ENCODE data around the gene SEMA3B.
"Not testable (repeated sequence)": the region's sequence is repeated elsewhere in the genome, so short reads cannot be mapped to it uniquely, and the experiment has no call there.

The SEMA3B gene

DNA sequence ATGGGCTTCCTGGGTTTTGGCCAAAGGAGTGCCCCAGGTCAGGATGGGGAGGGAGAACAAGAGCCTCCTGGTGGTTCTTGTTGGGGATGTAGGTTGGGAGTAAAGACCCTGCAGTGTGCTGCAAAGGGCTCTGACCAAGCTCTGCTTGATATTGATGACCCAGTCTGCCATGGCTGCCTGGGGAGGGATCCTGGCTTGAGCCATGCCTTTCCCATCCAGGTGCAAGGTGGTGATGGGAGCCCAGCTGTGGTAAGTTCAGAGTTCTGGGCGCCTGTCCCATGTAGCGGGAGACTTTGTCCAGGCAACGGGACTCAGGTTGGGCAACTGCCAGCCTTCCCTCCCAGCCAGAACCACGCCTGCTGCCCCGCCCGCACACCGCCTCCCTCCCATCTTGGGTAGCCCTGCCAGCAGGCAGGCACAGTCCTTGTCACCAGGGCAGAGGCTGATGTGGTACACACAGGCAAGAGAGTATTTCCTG lies 30.4 kb upstream of the SEMA3B start:
- DNase-seq = no peak

DNA sequence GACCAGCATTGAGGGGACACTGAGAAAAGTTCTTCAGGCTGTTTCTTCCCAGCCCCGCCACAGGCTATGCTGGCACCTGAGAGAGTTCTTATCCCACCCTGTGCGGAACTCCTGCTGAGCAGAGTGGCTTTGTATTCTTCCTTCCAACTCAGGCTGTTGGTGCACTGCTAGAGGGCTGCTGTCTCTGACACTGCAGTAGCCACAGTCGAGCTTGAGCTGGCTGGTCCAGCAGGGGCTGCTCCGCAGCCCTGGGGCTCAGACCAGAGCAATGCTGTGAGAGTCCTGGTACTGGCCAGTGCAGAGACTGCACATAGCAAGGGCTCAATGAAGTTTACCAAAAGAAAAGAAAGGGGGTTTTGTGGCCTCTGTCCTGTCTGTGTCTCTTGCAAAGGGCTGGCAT lies 29.3 kb upstream of the SEMA3B start:
- no peak for DNase-seq

DNA sequence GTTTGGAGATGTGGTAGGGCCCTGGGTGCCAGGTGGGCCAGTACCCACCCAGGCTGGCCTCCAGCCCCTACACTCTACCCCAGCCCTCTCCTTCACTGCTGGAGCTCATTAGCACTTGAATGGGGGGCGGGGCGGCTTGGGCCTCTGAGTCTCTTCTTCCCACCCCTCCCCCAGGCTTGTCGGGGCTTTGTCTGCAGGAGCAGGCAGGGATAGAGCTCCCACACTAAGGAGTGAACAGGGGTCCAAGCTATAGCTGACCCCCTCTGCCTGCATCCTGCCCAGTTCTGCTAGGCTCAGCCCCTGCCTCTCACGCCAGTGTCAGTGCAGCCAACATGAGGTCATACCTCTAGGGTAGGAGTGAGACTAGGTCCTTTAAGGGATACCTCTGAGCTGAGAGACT lies 27.8 kb upstream of the SEMA3B start:
- no peak for DNase-seq

DNA sequence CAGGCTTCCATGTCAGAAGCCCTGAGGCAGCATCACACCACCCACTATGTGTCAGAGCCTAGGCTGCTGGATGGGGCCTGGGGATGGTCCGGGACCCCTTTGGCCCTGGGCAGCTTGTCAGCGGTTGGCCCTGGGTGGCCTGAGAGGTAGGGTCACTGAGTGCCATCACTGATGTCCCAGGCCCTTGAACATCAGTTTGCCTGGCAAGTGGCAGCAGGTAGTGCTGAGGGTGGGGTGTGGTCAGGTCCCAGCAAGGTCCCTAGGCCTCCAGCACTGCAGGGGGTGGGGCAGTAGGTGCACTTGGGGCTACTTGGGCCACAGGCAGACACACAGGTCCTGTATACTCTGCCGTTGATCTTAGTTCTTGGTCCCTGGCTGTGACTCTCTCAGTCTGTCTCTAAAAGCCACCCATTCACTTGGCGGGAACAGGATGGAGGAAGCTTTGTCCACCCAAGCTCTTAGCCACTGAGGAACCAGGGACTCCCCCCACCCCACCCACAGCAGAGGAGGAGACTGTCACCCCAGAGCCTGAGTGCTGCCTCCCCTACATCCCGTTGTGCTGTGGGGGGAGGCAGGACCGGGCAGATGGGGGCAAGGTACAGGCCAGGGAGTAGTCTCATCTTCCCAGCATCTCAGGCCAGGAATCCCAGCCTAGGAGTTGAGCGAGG lies 27.1 kb upstream of the SEMA3B start:
- no peak for DNase-seq

DNA sequence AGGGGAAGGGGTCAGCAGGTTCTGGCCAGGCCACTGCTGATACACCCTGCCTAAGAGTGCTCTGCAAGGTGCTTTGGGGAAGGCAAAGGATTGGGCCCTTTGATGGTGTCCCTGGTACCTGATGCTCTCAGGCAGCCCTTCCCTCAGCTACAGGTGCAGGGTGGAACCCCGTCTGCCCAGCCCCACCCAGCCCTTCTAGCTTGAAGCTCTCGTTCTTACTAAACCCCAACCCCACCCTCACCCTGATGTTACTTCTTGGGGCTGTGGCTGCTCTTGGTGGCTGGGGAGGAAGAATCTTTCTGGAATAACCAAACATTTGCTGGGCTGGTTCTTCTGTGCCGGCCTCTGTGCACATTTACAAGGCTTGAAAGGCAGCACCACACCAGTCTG lies 26.6 kb upstream of the SEMA3B start:
- DNase-seq = no peak

DNA sequence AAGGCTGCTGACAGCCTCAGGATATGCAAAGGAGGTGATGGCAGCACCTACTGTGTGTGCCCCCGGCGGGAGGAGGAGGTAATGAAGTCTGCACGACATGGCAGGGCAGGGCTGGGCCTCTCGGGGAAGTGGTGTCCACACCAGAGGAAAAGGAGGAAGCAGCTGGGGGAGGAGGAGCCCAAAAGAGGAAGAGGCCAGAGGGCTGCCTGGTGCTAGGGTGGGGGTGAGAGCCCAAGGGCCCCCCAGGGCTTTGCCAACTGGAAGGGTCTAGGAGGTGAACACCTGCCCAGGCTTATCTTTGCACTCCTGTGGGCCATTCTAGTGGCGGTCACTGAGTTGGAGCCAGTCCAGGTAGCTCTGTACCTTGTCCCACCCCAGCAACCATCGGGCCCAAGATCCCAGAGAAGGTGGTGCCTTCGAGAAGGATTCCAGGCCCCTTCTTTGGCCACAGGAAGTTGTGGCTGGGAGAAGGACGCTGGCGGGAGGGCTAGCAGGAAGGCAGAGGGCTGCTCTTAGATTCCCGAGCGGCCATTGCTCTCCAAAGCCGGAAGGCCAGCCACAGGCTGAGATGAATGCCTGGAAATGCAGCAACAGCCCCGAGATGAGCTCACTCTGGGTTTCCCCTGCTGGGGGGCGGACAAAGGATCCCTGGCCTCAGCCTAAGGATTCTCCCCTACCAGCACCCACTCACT lies 25.9 kb upstream of the SEMA3B start:
- no peak for DNase-seq

DNA sequence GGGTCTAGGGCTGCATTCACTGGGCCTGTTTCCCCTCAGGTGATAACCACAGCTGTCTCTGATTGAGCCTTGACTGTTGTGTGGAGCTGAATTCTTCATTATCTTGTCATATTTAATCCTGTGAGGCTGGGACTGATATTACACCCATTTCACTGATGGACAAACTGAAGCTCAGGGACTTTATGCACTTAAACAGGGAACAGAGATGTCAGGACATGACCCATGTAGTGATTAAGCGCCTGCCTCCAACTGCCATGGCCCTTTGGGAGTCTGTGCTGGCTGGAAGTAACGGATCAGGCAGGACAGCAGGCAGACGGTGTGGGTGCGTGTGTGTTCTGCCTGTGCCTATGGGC lies 25.4 kb upstream of the SEMA3B start:
- no peak for DNase-seq

DNA sequence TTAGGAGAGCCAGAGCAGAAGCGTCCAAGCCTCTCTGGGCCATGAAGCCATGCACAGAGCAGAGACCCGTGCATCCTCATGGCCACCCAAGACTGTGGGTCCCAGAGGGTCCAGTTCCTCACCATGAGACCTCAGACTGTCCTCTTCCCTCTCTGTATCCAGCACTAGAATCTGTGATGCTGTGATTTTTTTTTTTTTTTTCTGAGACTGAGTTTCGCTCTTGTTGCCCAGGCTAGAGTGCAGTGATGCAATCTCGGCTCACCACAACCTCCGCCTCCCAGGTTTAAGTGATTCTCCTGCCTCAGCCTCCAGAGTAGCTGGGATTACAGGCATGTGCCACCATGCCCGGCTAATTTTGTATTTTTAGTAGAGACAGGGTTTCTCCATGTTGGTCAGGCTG lies 24.1 kb upstream of the SEMA3B start:
- DNase-seq = not testable (repeated sequence)

DNA sequence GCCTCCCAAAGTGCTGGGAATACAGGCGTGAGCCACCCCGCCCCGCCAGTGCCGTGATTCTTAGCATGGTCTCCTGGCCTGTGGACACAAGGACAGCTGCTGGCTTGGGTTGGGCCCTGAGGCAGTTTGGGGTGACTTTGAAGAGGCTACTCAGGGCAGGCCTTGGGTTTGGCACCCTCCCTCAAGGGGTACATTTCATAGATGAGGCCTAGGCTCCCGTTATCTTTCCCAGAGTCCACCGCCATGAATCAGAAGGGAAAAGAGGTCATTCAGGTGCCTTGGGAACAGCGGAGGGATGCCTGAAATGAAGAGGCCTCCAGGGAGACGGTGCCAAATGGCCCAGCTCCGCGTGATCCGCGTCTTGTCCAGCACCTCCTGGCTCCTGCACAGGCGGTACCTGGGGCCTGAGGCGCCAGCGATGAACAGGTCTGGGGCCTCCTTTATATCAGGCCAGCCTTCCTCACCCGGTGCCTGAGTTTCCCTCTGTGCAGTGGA lies 23.6 kb upstream of the SEMA3B start:
- DNase-seq = no peak

DNA sequence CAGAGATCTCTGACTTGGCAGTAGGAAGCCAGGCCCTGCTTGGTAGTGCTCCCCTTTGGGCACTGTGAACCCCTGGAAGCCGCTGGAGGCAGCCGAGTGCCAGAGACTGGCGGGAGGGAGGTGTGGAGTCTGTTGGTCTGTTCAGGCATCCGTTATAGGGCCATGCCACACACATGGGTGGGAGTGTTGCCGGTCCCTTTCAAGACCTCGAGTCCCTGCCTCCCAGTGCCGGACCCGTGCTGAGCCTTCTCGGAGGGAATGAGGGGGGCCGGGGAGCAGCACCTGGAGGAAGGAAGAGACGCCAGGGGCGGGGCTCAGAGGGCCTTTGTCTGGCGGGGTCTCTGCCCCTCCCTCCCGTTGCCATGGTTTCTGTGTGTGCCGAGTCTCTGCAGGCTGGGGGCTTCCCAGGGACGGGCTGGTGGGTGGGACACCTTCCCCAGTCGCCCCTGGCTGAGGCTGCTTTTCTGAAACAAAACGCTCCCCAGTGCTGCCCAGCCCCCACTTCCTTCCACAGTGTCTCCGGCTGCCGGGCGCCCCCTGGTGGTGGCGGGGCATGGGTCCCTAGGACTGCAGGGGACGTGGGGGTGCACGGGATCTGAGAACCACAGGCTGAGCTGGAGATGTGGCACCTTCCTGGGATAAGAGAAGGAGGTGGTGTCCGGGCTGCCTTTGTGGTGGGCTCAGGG lies 23.0 kb upstream of the SEMA3B start:
- no peak for DNase-seq

DNA sequence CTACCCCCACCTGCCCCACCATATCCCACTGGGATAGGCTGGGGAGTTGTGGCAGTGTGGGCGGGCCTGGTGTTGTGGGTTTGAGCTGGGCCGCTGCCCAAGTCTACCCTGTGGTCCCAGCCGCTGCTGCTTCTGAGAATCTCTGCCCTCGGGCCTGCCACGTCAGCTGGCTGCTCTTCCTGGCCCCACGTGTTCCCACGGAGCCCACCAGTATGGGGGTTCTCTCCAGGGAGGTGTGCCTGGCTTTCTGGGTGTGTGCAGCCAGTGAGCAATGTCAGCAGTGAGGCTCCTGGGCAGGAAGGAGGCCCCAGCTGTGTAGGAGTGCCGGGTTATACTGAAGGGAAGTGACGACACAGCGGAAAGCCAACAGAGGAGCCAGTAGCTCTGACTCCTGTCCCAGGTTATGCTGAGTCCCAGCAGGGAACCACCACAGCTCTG lies 22.4 kb upstream of the SEMA3B start:
- no peak for DNase-seq

DNA sequence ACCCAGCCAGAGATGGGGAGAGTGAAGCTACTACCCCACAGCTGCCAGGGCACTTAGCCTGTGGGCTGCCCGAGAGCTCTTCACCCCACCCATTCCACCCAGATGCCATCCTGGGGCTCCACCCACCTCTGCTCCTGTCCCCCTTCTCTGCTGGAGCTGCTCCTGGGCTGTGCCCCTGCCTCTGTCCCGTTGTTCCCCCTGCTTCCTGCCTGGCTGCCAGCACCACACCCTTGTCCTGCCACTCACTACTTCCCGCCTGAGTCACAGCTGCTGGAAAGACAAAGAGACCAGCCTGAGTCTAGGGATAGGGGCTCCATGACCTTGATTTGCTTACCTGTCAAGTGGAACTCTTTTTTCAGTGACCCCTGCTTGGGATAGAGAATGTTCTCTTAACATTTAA lies 20.6 kb upstream of the SEMA3B start:
- no peak for DNase-seq

DNA sequence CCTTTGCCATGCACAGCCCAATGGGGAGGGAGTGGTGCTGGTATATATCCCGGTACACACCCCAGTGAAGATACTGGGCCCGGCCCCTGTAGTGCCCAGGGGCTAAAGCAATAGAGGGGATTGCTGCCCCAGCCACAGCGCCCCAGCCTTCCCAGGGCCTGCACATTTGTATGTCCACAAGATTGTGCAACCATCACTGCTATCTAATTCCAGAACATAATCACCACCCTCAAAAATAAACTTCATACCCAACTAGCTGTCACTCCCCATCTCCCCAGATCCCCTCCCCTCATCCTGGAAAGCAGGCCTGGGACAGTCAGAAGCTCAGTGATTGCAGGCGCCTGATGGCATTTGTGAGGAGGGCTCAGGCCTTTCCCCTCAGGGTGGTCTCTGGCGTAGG lies 19.5 kb upstream of the SEMA3B start:
- no peak for DNase-seq

DNA sequence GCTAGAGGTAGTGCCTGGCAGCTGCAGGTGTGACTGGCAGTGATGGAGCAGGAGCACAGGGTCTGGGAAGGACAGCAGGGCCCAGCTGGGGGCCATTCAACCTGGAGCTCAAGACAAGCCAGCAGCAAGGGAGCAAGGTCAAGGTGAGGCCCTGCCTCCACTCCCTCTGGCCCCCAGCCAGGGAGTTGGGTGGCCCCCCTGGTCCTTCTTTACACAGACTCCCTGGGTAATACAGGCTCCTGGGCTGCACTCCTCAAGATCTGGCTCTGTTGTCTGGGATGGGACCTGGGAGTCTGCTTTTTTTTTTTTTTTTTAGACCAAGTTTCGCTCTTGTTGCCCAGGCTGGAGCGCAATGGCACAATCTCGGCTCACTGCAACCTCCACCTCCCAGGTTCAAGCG lies 18.4 kb upstream of the SEMA3B start:
- DNase-seq = no peak

DNA sequence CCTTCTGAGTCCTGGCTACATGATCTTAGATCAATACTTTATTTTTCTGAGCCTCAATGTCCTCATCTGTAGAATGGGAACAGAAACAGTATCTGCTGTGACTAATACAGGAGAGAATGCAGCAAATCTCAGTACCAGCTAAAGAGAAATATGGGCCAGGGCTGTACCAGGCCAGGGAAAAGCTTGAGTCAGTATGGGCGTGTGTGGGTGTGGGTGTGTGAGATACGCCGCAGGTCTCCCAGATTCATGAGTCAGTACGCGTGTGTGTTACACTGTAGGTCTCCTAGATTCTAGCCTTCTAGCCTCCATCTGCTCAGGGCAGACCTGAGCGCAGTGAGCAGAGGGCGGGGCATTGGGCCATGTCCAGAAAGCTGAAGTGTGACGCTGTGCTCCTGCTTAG lies 17.7 kb upstream of the SEMA3B start:
- DNase-seq = no peak

DNA sequence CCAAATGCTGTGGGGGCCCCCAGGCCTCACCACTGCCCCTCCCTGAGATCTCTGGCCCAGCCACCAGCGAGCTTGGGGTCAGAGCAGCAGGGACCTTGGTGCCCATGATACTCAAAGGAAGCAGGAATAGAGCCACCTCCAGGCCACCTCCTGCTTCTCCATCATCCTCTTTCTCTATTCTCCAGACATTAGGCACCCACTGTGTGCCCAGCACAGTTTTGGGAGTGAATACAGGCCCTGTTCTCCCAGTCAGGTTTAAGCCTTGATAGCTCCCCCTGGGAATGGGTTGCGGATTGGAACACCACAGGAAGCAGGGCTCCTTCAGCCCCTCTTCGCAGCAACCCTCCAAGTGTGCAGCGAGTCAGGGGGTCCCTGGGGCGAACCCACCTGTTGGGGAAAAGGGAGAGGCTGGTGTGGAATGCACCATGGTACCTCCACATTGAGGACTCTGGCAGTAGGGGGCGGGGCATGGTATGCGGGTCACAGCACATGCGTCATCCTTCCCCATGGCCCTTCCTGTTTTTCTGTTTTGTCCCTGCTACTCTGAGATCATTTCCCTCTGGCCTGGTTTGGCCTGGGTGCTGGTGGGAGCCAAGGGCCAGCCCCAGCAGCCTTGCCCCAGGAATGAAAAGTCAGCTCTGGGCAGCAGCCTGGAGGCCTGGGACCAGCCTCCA lies 14.2 kb upstream of the SEMA3B start:
- no peak for DNase-seq

DNA sequence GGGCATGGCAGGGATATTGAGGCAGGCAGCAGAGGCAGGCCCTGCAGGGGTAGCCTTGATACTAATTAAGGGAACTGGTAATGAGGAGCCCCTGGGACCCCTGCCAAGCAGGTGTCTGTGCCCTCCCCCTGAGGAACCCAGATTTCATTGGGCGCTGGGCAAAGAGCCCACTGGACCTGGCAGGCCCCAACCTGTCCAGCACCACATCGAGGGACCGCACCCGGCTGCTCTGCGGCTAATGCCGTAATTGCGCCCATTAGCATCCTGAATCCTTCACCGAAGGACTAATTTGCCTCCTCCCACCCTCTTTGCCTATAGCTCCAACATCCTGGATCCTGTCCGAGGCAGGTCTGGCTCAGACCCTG lies 13.7 kb upstream of the SEMA3B start:
- no peak for DNase-seq

DNA sequence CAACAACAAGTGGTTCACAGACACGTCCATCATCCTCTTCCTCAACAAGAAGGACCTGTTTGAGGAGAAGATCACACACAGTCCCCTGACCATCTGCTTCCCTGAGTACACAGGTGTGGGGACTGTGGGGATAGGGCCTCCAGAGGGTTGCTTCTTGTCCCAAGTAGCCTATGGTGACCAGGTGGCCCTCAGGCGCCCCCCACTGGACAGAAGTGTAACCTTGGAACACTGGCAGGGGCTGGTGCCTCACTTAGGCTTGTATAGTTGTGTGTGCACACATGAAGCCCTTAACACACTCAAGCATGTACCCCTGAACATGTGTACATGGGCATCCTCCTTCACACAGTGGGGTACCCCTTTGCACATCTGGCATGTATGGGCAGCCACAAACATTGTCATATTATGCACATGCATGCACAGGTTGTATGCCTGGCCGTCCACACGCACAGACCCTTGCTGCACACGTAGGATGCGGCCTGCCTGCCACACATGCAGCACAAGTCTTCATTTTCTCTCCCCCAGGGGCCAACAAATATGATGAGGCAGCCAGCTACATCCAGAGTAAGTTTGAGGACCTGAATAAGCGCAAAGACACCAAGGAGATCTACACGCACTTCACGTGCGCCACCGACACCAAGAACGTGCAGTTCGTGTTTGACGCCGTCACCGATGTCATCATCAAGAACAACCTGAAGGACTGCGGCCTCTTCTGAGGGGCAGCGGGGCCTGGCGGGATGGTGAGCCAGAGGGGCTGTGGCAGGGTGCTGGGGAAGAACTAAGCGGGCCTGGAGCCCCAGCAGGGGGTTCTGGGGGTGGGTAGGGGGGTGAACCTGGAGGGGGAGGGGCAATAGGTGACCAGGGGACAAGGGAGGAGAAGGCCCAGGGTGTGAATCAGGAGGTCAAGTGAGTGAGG lies 11.7 kb upstream of the SEMA3B start:
- DNase-seq = no peak

DNA sequence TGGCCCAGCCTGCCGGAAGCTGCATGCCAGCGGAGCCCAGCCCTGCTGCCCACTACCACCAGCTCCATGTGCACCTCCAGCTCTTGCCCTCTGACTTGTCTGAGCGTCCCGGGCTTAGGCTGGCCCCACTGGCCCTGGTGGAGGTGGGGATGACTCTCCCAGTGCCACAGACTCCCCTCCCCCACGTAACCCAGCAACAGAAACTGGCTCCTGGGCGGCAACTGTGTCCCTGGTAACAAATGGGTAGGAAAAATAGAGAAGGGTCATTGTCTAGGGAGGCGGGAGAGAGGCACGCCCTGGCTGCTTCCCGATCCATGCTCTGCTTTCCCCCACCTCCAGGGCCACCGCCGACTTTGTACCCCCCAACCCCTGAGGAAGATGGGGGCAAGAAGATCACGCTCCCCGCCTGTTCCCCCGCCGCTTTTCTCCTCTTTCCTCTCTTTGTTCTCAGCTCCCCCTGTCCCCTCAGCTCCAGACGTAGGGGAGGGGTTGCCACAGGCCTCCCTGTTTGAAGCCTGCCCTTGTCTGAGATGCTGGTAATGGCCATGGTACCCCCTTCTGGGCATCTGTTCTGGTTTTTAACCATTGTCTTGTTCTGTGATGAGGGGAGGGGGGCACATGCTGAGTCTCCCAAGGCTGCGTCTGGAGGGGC lies 10.8 kb upstream of the SEMA3B start:
- DNase-seq = no peak

DNA sequence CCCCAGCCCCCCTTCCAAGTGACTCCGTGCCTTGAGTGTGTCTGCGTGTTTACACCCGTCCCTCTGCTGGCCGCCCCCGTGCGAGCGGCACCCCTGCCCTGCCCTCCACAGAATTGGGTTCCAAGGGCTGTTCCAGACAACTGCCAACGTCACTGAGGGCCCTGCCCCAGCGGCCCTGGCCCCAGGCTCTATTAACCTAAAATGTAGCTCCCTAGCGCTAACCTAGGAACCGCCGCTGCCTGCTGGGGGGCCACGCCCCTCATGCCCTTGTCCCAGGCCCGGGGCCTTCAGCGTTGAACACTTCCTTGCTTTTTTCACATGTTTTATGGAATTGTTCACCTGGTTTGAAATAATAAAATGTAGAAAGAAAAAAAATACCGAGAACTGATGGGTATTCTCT lies 10.0 kb upstream of the SEMA3B start:
- DNase-seq = no peak

DNA sequence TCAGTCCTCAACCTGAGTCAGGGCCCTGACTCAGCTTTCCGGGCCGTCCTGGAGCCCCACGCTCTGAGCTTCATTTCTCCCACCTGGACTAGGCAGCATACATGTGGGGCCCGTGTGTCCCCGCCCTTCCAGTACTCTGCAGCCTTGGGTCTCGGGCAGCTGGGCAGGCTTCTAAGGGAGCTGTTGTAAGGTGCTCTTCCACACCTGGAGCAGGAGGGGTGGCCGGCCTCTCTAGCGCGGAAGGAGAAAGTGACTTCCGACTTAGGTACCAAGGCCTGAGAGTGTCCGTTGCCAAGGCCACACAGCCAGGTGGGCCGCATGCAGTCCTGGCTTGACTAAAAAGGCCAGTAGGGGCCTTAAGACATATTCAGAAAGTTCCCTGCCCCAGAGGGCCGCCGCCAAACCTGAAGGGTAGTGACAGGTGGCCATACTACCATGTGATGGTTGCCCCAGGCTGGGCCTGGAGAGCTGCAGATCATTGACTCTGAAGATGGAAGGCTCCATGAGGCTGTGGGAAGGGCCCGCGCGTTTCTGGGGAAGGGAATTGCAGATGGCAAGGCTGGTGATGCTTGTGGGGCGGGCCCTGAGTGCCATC lies 9.4 kb upstream of the SEMA3B start:
- no peak for DNase-seq

Measured in NCI-H1417 treated with DMSO at 0.1 percent for 48 hours (cell line).